HG03457 (cell line): ENCODE measurements around the gene NTM.
A peak's percentile ranks its signal among the peaks of the same experiment; 100 is the strongest.

Experiments used
- ATAC-seq: cut with Tn5 transposase; IDR thresholded peaks from one replicate; pipeline ENCODE4 v1.9.1; 2021; ENCODE audit warnings: moderate number of reproducible peaks; ENCODE audit not compliant: unreplicated experiment

Gene NTM

DNA sequence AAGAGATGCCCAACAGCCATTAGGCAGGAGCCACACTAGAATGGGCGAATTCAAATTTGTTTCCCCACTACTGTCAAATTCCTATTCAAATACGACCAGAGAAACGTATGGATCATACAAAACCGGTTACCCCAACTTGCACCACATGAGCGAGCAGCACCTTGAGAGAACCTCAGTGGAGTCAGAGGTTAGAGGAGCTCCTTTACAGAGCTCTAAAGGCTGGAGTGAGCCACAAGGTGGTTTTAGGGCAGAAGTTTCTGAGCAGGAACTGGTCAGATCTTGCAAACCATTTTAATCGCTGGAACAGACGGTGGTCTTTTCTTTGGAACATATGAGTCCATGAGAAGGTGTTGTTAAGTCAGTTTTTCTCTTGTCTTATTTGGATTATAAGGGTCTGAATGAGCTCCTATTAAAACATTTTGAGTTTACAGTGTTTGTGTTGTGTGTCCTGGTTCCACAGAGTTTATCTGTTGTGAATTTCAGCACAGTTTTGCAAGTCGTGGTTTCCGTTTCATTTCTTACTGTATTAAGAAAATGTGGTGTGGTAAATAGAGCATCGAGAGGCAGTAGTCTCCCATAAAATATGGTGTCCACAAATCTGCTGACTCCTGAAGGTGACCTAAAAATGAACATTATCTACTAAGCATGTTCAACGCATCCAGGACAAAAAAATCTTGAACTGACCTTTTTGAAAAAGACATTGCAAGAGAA is 471.7 kb downstream of the NTM start:
- ATAC-seq = no peak

GRCh38 chr11:131845255-131845654 is 474.8 kb downstream of the NTM start:
- ATAC-seq = no peak

- ATAC-seq = no peak
Observed at GRCh38 chr11:131849485-131849884, 479.1 kb downstream of the NTM start.

DNA sequence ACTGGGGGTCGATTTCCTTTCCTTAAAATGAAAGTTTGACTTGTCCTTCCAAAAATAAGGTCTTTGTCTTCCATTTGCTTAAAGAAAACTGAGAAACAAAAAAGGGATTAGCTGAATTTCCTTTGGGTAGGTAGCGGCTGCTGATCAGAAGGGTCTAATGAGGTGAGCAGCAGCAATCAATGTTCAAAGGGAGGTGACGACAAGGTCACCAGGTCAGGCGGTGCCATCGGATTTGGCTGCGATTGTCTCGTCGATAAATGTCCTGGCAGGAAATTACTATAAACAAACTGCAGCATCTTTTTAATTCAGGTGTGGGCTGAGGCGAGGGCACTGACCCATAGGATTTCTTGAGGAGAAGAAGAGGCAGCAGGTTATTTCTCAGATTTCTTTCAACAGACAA is 480.1 kb downstream of the NTM start:
- no peak for ATAC-seq

DNA sequence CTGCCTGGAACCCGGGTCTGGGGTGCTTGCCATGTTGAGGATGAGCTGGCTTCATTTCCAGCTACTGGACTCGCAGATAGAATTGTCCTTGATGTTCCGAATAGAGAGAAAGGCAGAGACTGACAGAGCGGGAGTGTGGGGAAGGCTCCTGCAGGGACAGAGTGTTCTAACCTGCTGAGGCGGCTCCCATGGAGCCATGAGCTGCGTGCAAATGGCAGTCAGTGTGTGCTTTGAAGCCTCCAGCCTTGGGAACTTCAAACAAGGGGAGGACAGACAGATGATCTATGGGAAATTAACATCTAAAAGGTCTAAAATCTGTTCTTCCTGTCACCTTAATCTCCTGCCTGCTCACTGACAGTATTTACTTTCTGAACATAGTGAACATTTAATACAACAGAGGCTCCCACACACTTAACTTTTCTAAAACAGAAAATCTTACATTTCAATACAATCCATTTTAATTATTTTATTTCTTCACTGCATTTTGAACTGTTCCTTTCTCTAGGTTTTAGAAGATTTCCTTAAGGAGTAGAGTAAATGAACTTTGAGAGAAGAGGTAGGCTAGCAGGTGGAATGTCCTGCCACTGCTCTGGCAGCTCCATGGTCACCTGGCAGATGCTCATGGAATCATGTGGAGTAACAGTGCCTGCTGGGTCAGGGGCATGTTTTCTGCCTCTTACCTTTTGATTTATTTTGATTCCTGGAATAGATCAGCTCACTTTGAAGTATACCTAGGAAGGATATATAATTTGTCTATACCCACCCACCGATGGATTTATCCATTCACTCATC is 481.7 kb downstream of the NTM start:
- no peak for ATAC-seq

DNA sequence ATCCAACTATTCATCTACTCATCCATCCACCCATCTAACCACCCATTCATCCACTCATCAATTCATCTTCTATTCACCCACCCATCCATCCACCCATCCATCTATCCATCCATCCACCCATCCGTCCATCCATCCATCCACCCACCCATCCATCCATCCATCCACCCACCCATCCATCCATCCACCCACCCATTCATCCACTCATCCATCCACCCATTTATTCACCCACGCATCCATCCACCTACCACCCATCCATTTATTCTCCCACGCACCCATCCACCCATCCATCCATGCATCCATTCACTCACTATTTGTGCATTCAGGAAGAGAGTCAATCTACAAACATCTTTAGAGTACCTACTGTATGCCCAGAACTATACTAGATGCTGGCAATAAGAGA is 482.3 kb downstream of the NTM start:
- ATAC-seq = no peak

- no peak for ATAC-seq
Observed at GRCh38 chr11:131854391-131854790, 484.0 kb downstream of the NTM start.

- ATAC-seq = no peak
Observed at GRCh38 chr11:131855320-131855719, 484.9 kb downstream of the NTM start.

DNA sequence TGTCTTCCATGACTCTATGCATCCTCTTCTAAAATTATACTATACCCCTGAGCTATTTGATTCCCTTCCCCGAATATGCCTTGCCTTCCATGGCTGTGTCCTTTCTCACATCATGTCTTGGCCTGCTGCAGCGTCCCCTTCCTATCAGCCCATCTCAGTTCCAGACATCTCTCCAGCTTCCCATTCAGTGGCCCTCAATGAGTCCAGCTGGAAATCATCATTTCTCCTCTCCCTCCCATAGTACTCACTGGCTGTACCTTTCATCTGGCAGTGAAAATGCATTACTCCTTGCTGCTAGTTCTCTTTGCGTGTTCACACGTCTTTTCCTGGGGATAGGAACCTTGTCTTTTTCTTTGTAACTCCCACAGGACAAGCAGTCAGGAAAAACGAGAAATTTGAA is 486.8 kb downstream of the NTM start:
- no peak for ATAC-seq

- ATAC-seq = no peak
Observed at GRCh38 chr11:131858505-131858904, 488.1 kb downstream of the NTM start.

GRCh38 chr11:131859538-131860210 is 489.3 kb downstream of the NTM start:
- ATAC-seq = no peak

DNA sequence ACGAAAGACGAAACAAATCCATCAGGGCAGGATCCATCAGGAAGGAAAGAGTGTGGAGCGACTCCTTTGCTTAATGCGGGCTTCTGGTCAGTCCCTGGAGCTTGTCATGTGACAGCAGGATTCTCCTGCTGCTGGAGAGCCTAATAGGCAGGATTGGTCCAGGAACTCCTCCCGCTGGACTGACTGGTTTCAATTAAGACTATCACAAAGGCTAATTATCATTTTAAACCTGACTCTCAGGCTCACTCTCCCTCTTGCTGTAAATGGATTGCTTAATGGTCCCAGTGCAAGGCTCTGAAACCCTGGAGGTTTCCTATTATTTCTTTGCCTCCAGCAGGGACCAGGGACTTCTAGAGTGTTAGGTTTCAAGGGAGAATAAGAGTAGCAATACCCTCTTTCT is 493.8 kb downstream of the NTM start:
- ATAC-seq = no peak

- no peak for ATAC-seq
Observed at GRCh38 chr11:131865860-131866259, 495.4 kb downstream of the NTM start.

GRCh38 chr11:131866535-131867400 is 496.4 kb downstream of the NTM start:
- ATAC-seq = no peak

- ATAC-seq = peak; percentile 77
Observed at GRCh38 chr11:131867457-131868257, 497.2 kb downstream of the NTM start.

DNA sequence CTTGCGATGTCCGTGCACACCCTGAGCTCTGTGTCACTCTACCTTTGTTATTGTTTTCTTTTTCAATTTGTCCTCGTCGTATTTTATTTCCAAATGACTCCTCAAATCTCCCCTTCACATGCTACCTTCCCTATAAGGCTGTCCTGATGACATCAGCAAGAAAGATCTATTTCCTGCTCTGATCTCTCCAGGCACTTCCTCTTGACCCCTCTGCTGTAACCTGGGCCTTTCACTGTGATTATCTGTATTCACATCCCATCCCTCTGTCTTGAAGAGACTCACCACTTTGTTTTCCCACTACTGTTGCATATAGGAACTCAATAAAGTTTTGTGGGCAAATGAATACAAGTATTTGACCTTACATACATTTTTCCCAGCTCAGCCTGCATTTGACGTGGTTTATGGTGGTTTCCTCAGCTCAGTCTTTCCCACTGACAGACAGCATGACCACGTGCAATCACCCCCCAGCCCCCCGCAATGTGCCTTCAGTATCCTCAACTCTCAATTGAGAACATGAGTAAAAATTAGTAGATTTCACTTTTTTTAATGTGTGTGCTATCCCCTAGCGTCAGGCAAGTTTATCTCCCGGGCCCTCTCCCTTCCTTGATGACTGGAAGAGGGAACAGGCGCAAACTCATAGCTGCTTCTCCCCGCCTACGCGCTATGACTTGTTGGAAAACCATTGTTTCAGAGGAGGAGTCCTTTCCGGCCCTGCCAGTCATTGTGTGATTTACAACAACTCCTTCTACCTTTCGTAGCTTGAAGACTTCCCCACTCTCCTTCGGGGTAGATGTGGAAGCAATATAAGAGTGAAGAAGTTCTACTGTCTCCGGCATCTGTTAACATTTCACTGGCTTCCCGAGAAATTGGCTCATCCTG is 498.5 kb downstream of the NTM start:
- ATAC-seq = no peak

DNA sequence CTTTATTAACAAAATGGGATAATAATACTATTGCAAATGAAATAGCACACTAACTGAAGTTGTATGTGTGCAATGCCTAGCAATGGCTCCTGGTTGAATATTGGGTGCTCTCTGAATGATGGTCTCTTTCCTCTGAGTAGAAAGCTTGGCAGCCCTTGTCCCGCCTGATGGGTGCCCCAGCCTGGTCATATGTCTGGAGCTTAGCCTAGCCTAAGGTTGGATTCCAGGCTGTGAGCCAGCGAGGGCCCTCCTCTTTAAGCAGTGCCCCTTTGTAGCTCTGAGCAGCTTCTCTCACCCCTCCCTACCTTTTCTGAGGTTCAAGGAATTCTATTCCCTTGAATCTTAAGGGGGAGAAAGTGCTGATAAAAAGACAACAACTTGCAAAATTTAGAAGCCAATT is 499.9 kb downstream of the NTM start:
- no peak for ATAC-seq

DNA sequence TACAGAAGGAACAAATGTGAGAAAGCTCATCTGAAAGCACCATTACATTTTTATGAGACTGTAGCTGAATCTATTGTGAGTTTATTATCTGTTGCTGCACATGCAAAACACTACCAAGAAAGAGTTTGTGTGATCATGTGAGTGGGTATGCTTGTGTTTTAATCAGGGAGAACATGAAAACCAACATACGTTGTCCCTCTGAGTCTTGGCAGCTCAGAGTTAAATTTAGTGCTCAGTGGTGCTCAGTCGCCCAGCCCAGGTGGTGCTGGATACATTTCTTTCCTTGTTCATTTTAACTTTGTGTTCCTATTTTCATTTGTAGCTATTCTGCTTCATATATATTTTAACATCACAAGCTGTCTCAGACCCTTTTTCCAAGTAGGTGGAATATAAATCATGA is 500.6 kb downstream of the NTM start:
- no peak for ATAC-seq

DNA sequence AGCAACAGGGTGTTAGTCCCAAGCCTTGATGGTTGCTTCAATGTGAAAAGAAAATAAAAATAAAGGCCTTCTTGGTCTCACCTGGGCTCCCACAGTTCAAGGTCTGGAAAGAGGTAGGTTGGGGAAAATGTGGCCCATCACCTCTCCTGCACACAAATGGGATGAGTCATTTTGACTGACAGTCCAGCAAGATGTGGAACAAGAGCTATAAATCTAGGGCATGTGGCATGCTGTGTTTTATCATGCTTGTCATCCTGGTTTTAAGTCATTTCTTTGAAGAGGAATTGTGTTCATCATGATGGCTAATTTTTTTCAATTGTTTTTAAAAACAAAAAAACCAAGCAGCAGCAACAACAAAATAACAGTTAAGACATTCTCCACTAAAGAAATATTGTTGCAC is 503.7 kb downstream of the NTM start:
- ATAC-seq = no peak
